HCT116 (cell line): Measurements from ENCODE around the gene APOLD1.

ENCODE experiments used
- ATF3 ChIP-seq: IDR thresholded peaks from 2 replicates; pipeline ENCODE4 v1.6.1; 2012
- CEBPB ChIP-seq: IDR thresholded peaks from 2 replicates; pipeline ENCODE4 v1.6.1; 2012; ENCODE audit warnings: low read depth
- CTCF ChIP-seq, 3 experiments: fragments of 200-600 bp in 1 of 3; sonication (generic) in 1 of 3; IDR thresholded peaks in 2 of 3; conservative IDR thresholded peaks in 1 of 3; 2 replicates each; pipeline ENCODE4 v1.5.1; 2012 to 2017; ENCODE audit warnings: low read depth in 2 of 3, low read length in 2 of 3, antibody characterized with exemption in 1 of 3, borderline replicate concordance in 1 of 3, control low read depth in 1 of 3, mild to moderate bottlenecking in 1 of 3, mixed read lengths in 1 of 3, mixed run types in 1 of 3, moderate library complexity in 1 of 3; ENCODE audit not compliant: insufficient read depth in 1 of 3
- EZH2 ChIP-seq: fragments of 200-600 bp; sonication (generic); IDR thresholded peaks from 2 replicates; pipeline ENCODE4 v1.6.1; 2017; ENCODE audit warnings: antibody characterized with exemption, mixed run types
- EZH2phosphoT487 ChIP-seq: fragments of 200-600 bp; IDR thresholded peaks from 2 replicates; pipeline ENCODE4 v1.6.1; 2018; ENCODE audit warnings: antibody characterized with exemption, borderline replicate concordance
- JUND ChIP-seq: IDR thresholded peaks from 2 replicates; pipeline ENCODE4 v1.6.1; 2012
- POLR2A ChIP-seq: IDR thresholded peaks from 2 replicates; pipeline ENCODE4 v1.7.0; 2011; ENCODE audit warnings: borderline replicate concordance; ENCODE audit not compliant: insufficient read depth, insufficient read length; ENCODE audit errors: extremely low read depth
- POLR2AphosphoS5 ChIP-seq: IDR thresholded peaks from 2 replicates; pipeline ENCODE4 v1.6.1; 2011; ENCODE audit warnings: mild to moderate bottlenecking, low read depth, low read length, moderate library complexity
- RAD21 ChIP-seq: IDR thresholded peaks from 2 replicates; pipeline ENCODE4 v1.6.1; 2012; ENCODE audit warnings: low read depth, mild to moderate bottlenecking
- TCF7L2 ChIP-seq: IDR thresholded peaks from 2 replicates; pipeline ENCODE4 v1.7.0; 2011; ENCODE audit warnings: borderline replicate concordance, inconsistent platforms; ENCODE audit not compliant: insufficient read depth, insufficient read length; ENCODE audit errors: extremely low read depth
- YY1 ChIP-seq: IDR thresholded peaks from 2 replicates; pipeline ENCODE4 v1.6.1; 2011; ENCODE audit warnings: low read length, low read depth, moderate library complexity, mild to moderate bottlenecking; ENCODE audit not compliant: insufficient replicate concordance; ENCODE audit errors: extremely low read depth
- ZBTB33 ChIP-seq: IDR thresholded peaks from 2 replicates; pipeline ENCODE4 v1.6.1; 2011; ENCODE audit warnings: mild to moderate bottlenecking, low read length, moderate library complexity; ENCODE audit not compliant: insufficient replicate concordance; ENCODE audit errors: extremely low read depth
- TF ChIP-seq, protein P1 (sequence below): IDR thresholded peaks from 2 replicates; pipeline ENCODE4 v1.6.1; 2012
- TF ChIP-seq, protein P2 (sequence below): IDR thresholded peaks from 2 replicates; pipeline ENCODE4 v1.6.1; 2012; ENCODE audit warnings: low read depth

DNA sequence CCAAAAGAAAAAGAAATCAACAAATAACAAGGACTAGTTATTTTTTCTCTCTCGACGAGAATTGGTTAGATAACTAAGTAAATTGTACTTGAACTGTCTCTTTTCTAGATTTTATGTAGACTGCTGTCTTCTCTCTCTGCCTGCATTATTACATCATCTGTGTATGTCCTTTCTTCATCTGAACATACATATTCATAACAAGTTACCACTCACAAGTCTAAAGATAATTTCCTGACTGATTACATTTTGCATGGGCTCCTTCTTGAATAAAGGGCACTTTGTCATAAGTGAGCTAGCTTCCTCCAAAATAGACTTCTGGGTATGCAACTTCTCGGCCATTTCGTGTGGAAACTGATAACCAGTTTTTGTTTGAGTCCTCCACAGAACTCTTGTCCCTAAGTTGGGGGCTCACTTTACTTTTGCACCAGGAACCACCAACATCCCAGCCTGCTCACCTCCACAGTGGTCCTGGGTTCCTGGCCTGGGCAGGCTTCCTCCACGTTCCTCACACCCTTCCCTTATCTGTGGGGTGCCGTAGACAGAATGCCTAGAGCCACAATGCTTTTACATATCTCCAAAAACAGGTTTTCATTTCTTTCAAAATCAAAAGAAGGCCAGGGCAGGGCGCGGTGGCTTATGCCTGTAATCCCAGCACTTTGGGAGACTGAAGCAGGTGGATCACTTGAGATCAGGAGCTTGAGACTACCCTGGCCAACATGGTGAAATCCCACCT, 21.5 kb downstream of the APOLD1 start:
- TF ChIP-seq EZH2phosphoT487 (no peak), CTCF (IDR thresholded peaks at IDR 0.05 in 2 of 3, conservative IDR thresholded peaks at IDR 0.05 in 1 of 3; ENCODE audit: borderline replicate concordance in 1 of 3, insufficient read depth in 1 of 3, low read depth in 2 of 3, low read length in 2 of 3) (no peak), POLR2A (no peak), ATF3 (no peak), EZH2 (no peak), CEBPB (no peak), YY1 (no peak), RAD21 (no peak), TCF7L2 (no peak), POLR2AphosphoS5 (no peak), ZBTB33 (no peak), JUND (no peak)
- TF ChIP-seq, protein P1, sequence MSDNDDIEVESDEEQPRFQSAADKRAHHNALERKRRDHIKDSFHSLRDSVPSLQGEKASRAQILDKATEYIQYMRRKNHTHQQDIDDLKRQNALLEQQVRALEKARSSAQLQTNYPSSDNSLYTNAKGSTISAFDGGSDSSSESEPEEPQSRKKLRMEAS: no peak
- TF ChIP-seq, protein P2, sequence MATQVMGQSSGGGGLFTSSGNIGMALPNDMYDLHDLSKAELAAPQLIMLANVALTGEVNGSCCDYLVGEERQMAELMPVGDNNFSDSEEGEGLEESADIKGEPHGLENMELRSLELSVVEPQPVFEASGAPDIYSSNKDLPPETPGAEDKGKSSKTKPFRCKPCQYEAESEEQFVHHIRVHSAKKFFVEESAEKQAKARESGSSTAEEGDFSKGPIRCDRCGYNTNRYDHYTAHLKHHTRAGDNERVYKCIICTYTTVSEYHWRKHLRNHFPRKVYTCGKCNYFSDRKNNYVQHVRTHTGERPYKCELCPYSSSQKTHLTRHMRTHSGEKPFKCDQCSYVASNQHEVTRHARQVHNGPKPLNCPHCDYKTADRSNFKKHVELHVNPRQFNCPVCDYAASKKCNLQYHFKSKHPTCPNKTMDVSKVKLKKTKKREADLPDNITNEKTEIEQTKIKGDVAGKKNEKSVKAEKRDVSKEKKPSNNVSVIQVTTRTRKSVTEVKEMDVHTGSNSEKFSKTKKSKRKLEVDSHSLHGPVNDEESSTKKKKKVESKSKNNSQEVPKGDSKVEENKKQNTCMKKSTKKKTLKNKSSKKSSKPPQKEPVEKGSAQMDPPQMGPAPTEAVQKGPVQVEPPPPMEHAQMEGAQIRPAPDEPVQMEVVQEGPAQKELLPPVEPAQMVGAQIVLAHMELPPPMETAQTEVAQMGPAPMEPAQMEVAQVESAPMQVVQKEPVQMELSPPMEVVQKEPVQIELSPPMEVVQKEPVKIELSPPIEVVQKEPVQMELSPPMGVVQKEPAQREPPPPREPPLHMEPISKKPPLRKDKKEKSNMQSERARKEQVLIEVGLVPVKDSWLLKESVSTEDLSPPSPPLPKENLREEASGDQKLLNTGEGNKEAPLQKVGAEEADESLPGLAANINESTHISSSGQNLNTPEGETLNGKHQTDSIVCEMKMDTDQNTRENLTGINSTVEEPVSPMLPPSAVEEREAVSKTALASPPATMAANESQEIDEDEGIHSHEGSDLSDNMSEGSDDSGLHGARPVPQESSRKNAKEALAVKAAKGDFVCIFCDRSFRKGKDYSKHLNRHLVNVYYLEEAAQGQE: no peak
